ENCODE data around the gene PTGR3. TPM values are rescaled to one million over a fixed set of nuclear protein-coding genes. Genes with fewer than 3 reads are reported as not detected.

Gene PTGR3
- total RNA-seq, 1 experiment from 2014 or later: 13.8 TPM

- TF ChIP-seq E2F4 (CRISPR knock-in tag; IDR thresholded peaks at IDR 0.05; ENCODE audit: borderline replicate concordance, low read depth): no peak
- no peak for TF ChIP-seq FOXP4 (CRISPR knock-in tag; IDR thresholded peaks at IDR 0.05)
Measured at GRCh38 chr18:75167759-75168618, 41.0 kb downstream of the PTGR3 start (continued).

- DNase-seq (ENCODE audit: low spot score) (no peak), ATAC-seq (no peak)
- TF ChIP-seq MAX (CRISPR knock-in tag; IDR thresholded peaks at IDR 0.05) (no peak), CREB1 (CRISPR knock-in tag; IDR thresholded peaks at IDR 0.05) (no peak), TEAD1 (CRISPR knock-in tag; IDR thresholded peaks at IDR 0.05) (no peak), HMGXB4 (CRISPR knock-in tag; IDR thresholded peaks at IDR 0.05) (no peak), HMGA2 (CRISPR knock-in tag; IDR thresholded peaks at IDR 0.05) (no peak), GRHL2 (CRISPR knock-in tag; IDR thresholded peaks at IDR 0.05; ENCODE audit: insufficient replicate concordance, severe bottlenecking) (no peak), ZNF532 (CRISPR knock-in tag; IDR thresholded peaks at IDR 0.05; ENCODE audit: borderline replicate concordance) (no peak), ZNF671 (CRISPR knock-in tag; IDR thresholded peaks at IDR 0.05) (no peak), TEAD4 (CRISPR knock-in tag; IDR thresholded peaks at IDR 0.05) (no peak), ZNF416 (CRISPR knock-in tag; IDR thresholded peaks at IDR 0.05) (no peak), OVOL2 (CRISPR knock-in tag; IDR thresholded peaks at IDR 0.05; ENCODE audit: borderline replicate concordance) (no peak), ZNF423 (CRISPR knock-in tag; IDR thresholded peaks at IDR 0.05) (no peak), ELF4 (CRISPR knock-in tag; IDR thresholded peaks at IDR 0.05; ENCODE audit: low read depth) (no peak), ZNF232 (CRISPR knock-in tag; IDR thresholded peaks at IDR 0.05) (no peak), USF1 (CRISPR knock-in tag; IDR thresholded peaks at IDR 0.05) (no peak)
- ChIA-PET CTCF (no interaction called here), POLR2A (no interaction called here)
- Mint-ChIP-seq H3K27me3 (ENCODE audit: low read depth) (no peaks in the 10 kb centered on the region), H3K36me3 (no peaks in the 10 kb centered on the region), H3K27ac (no peak overlapping the region), H3K9me3 (no peaks in the 10 kb centered on the region), H3K4me3 (no peak overlapping the region), H3K4me1 (peaks cover 6% of the 10 kb centered on the region)
Measured at GRCh38 chr18:75167137-75167536, 41.8 kb downstream of the PTGR3 start.

Data from WTC11 (cell line).